Stimulated activated CD8-positive, alpha-beta memory T cell treated with anti-CD3 and anti-CD28 coated beads, Interleukin-2, amount 100 ng/mL, for 1 hour (primary cell): Measurements from ENCODE around the gene TRIM13.
"Not testable (repeated sequence)": the region's sequence is repeated elsewhere in the genome, so short reads cannot be mapped to it uniquely, and the experiment has no call there.

Source experiments
- DNase-seq, 2 donors: peaks; one replicate each; pipeline ENCODE4 v3.0.0-alpha.2; 2020; ENCODE audit warnings: low read depth in 2 of 2

Gene TRIM13

GRCh38 chr13:49996951-49997895 lies at the start of gene TRIM13:
Gene TRIM13 (plus strand): TSS chr13:49997042. CDS start chr13:50011941, 14,899 bp downstream.
- peak; percentile 54 to 65 for DNase-seq

GRCh38 chr13:49948777-49949270 lies 48.0 kb upstream of the TRIM13 start:
- DNase-seq: not testable (repeated sequence)

GRCh38 chr13:49951754-49952535 lies 44.9 kb upstream of the TRIM13 start:
- no peak for DNase-seq

- no peak for DNase-seq
Measured at GRCh38 chr13:49953560-49953959, 43.3 kb upstream of the TRIM13 start.

- DNase-seq: no peak
Measured at GRCh38 chr13:49954674-49955455, 42.0 kb upstream of the TRIM13 start.

GRCh38 chr13:49956131-49956530 lies 40.7 kb upstream of the TRIM13 start:
- no peak for DNase-seq

GRCh38 chr13:49958321-49958720 lies 38.5 kb upstream of the TRIM13 start:
- no peak for DNase-seq

- no peak for DNase-seq
Measured at GRCh38 chr13:49967456-49967855, 29.4 kb upstream of the TRIM13 start.

GRCh38 chr13:49972709-49973108 lies 24.1 kb upstream of the TRIM13 start:
- no peak for DNase-seq

- DNase-seq: no peak
Measured at GRCh38 chr13:49975826-49976225, 21.0 kb upstream of the TRIM13 start.

- DNase-seq: peak; percentile 44 to 67
Measured at GRCh38 chr13:49976314-49977258, 20.3 kb upstream of the TRIM13 start.

GRCh38 chr13:49977992-49978391 lies 18.9 kb upstream of the TRIM13 start:
- DNase-seq: no peak

- DNase-seq: no peak
Measured at GRCh38 chr13:49980266-49980665, 16.6 kb upstream of the TRIM13 start.

GRCh38 chr13:49985129-49985528 lies 11.7 kb upstream of the TRIM13 start:
- no peak for DNase-seq

GRCh38 chr13:49986471-49986870 lies 10.4 kb upstream of the TRIM13 start:
- no peak for DNase-seq

GRCh38 chr13:49990612-49991011 lies 6.2 kb upstream of the TRIM13 start:
- not testable (repeated sequence) for DNase-seq

GRCh38 chr13:49993111-49993510 lies 3.7 kb upstream of the TRIM13 start:
- no peak for DNase-seq

- no peak for DNase-seq
Measured at GRCh38 chr13:49993666-49994065, 3.2 kb upstream of the TRIM13 start.

- no peak for DNase-seq
Measured at GRCh38 chr13:49995625-49996101, 1.2 kb upstream of the TRIM13 start.

GRCh38 chr13:49996161-49996915 lies 504 bp upstream of the TRIM13 start:
- DNase-seq: peak; percentile 65 to 81
